IMR-90 (cell line): ENCODE results near the gene SIPA1L3. TPM values are rescaled to one million over a fixed set of nuclear protein-coding genes. Genes with fewer than 3 reads are reported as not detected.

Experiments
- ATAC-seq: fragments of 200-7000 bp; cut with Tn5 transposase; 2 replicates; pipeline ENCODE4 v1.9.1; 2020; ENCODE audit warnings: low read depth, mild to moderate bottlenecking, moderate library complexity
- BruUV-seq: library from RNA; stranded (reverse); fragments of 400-500 nt; replicated peaks from 2 replicates; lab custom pipeline; 2021; lab: Mats Ljungman, UMichigan
- CTCF ChIA-PET: fragments of 300-600 bp; formaldehyde crosslinking; extraction: SDS; loops from one replicate; lab custom pipeline; 2021; ENCODE audit warnings: antibody characterized with exemption; lab: Yijun Ruan, JAX
- POLR2A ChIA-PET: fragments of 300-600 bp; sonication (Branson Sonifier 250); formaldehyde crosslinking; loops from one replicate; lab custom pipeline; 2022; ENCODE audit warnings: antibody characterized with exemption; ENCODE audit not compliant: unreplicated experiment; lab: Charles Lee
- DNase-seq: peaks from one replicate; pipeline ENCODE4 v3.0.0; 2013
- H2AFZ ChIP-seq: replicated peaks from 2 replicates; pipeline ENCODE3; 2013; ENCODE audit warnings: low read length, mild to moderate bottlenecking; ENCODE audit not compliant: poor library complexity
- H2AK5ac ChIP-seq: 2 replicates; pipeline ENCODE4 v1.6.1; 2013; ENCODE audit warnings: low read depth, low read length, inconsistent platforms
- H2AK9ac ChIP-seq: replicated peaks from 2 replicates; pipeline ENCODE3; 2013; ENCODE audit warnings: mild to moderate bottlenecking, low read depth, low read length, moderate library complexity; ENCODE audit not compliant: poor library complexity
- H2BK120ac ChIP-seq: 2 replicates; pipeline ENCODE4 v1.6.1; 2013; ENCODE audit warnings: low read depth, low read length, inconsistent platforms
- H2BK15ac ChIP-seq: 3 replicates; pipeline ENCODE4 v1.6.1; 2013; ENCODE audit warnings: low read depth, low read length, inconsistent platforms
- H2BK20ac ChIP-seq: 2 replicates; pipeline ENCODE4 v1.6.1; 2013; ENCODE audit warnings: low read depth, mild to moderate bottlenecking, inconsistent platforms, low read length, moderate library complexity
- H2BK5ac ChIP-seq: 2 replicates; pipeline ENCODE4 v1.6.1; 2013; ENCODE audit warnings: mild to moderate bottlenecking, low read depth, low read length, inconsistent platforms; ENCODE audit not compliant: poor library complexity, severe bottlenecking
- H3K14ac ChIP-seq: replicated peaks from 2 replicates; pipeline ENCODE4 v1.6.1; 2013; ENCODE audit warnings: low read depth, low read length, inconsistent platforms
- H3K18ac ChIP-seq: 2 replicates; pipeline ENCODE4 v1.6.1; 2013; ENCODE audit warnings: low read depth, low read length, control low read depth
- H3K23ac ChIP-seq: 2 replicates; pipeline ENCODE4 v1.6.1; 2013; ENCODE audit warnings: low read depth, low read length, inconsistent platforms
- H3K27ac ChIP-seq: 2 replicates; pipeline ENCODE4 v1.5.1; 2013; ENCODE audit warnings: mild to moderate bottlenecking, control low read depth, low read length; ENCODE audit not compliant: insufficient read depth
- H3K27me3 ChIP-seq: 2 replicates; pipeline ENCODE4 v1.6.1; 2013; ENCODE audit warnings: low read length; ENCODE audit not compliant: control insufficient read depth, insufficient read depth
- H3K36me3 ChIP-seq: 2 replicates; pipeline ENCODE4 v1.6.1; 2013; ENCODE audit warnings: low read length, mixed read lengths; ENCODE audit not compliant: control insufficient read depth, insufficient read depth
- H3K4ac ChIP-seq: 2 replicates; pipeline ENCODE4 v1.6.1; 2013; ENCODE audit warnings: low read depth, low read length, inconsistent platforms
- H3K4me1 ChIP-seq: 2 replicates; pipeline ENCODE4 v1.6.1; 2013; ENCODE audit warnings: low read length, mixed read lengths; ENCODE audit not compliant: control insufficient read depth, insufficient read depth
- H3K4me2 ChIP-seq: 2 replicates; pipeline ENCODE4 v1.6.1; 2013; ENCODE audit warnings: low read depth, mild to moderate bottlenecking, control low read depth, low read length, moderate library complexity
- H3K4me3 ChIP-seq: 2 replicates; pipeline ENCODE4 v1.5.1; 2013; ENCODE audit warnings: low read depth, mild to moderate bottlenecking, control low read depth, low read length, moderate library complexity; ENCODE audit not compliant: insufficient read depth
- H3K56ac ChIP-seq: 2 replicates; pipeline ENCODE4 v1.6.1; 2013; ENCODE audit warnings: low read length, inconsistent platforms; ENCODE audit not compliant: insufficient read depth; ENCODE audit errors: extremely low read depth
- H3K79me1 ChIP-seq, 2 experiments: 2 replicates each; pipeline ENCODE4 v1.6.1; 2013; ENCODE audit warnings: low read length in 2 of 2, inconsistent platforms in 1 of 2, low read depth in 1 of 2
- H3K9ac ChIP-seq: 2 replicates; pipeline ENCODE4 v1.6.1; 2013; ENCODE audit warnings: low read depth, low read length, control low read depth
- H3K9me1 ChIP-seq: 2 replicates; pipeline ENCODE4 v1.6.1; 2013; ENCODE audit warnings: low read length, inconsistent platforms; ENCODE audit not compliant: insufficient read depth
- H3K9me3 ChIP-seq: 2 replicates; pipeline ENCODE4 v1.6.1; 2013; ENCODE audit warnings: low read length; ENCODE audit not compliant: control insufficient read depth, insufficient read depth
- H4K20me1 ChIP-seq: 2 replicates; pipeline ENCODE4 v1.6.1; 2013; ENCODE audit warnings: low read length, inconsistent platforms; ENCODE audit not compliant: insufficient read depth
- H4K5ac ChIP-seq: 2 replicates; pipeline ENCODE4 v1.6.1; 2013; ENCODE audit warnings: mild to moderate bottlenecking, low read depth, low read length, control low read depth
- H4K8ac ChIP-seq, 2 experiments: 2 replicates each; pipeline ENCODE4 v1.6.1; 2013; ENCODE audit warnings: low read depth in 2 of 2, low read length in 2 of 2, control low read depth in 1 of 2, inconsistent platforms in 1 of 2
- H4K91ac ChIP-seq: 2 replicates; pipeline ENCODE4 v1.6.1; 2013; ENCODE audit warnings: low read depth, low read length, inconsistent platforms; ENCODE audit not compliant: insufficient read depth
- MAZ ChIP-seq: IDR thresholded peaks from 2 replicates; pipeline ENCODE4 v1.6.1; 2012; ENCODE audit warnings: low read depth, mild to moderate bottlenecking, low read length, improper control_type of control experiment, moderate library complexity, borderline replicate concordance
- RFX5 ChIP-seq: IDR thresholded peaks from 2 replicates; pipeline ENCODE4 v1.8.0; 2012; ENCODE audit warnings: low read depth, mild to moderate bottlenecking, low read length, moderate library complexity
- WGBS, 2 experiments: methylation state at CpG; one replicate each; pipeline versions ENCODE4 v1.1.5 to v1.1.7; 2013; ENCODE audit warnings: missing lambda C conversion rate in 2 of 2; ENCODE audit not compliant: insufficient read length in 1 of 2; ENCODE audit errors: extremely low coverage in 2 of 2; 5-methylcytosine and 5-hydroxymethylcytosine counted together
- dilution Hi-C: fragments of 300-500 bp; cut with HindIII; formaldehyde crosslinking; loops from one replicate; pipeline ENCODE4 v1.14.3; 2018; ENCODE audit warnings: low sequenced_read_pairs; ENCODE audit not compliant: unreplicated experiment
- in situ Hi-C: fragments of 300-500 bp; cut with MboI; formaldehyde crosslinking; loops from 3 replicates; pipeline ENCODE4 v1.14.3; 2019; ENCODE audit warnings: low sequenced_read_pairs, inconsistent platforms, mixed read lengths
- intact Hi-C: fragments of 100-400 bp; cut with micrococcal nuclease; formaldehyde crosslinking; loops from 2 replicates; pipeline ENCODE4 v1.10.0; 2022
- polyA plus RNA-seq, 3 experiments: library from polyadenylated mRNA; depleted of rRNA; stranded (reverse); fragments of >200 nt; gene quantifications; 2 replicates each; pipeline ENCODE4 v1.2.3, GENCODE V29; 2012; ENCODE audit warnings: low replicate concordance in 1 of 3
- total RNA-seq: library from RNA; depleted of rRNA; stranded (reverse); fragments of >200 nt; gene quantifications from 2 replicates; pipeline ENCODE4 v1.2.3, GENCODE V29; 2012

SIPA1L3 gene
- total and polyA plus RNA-seq, 2 of the 4 experiments (the other 2 are of a cell fraction), result 4.1 to 9.4 TPM

GRCh38 chr19:37899453-37899852 is 7.6 kb upstream of the SIPA1L3 start:
- H3K79me1 ChIP-seq, result no peaks in the 10 kb centered on the region
- H2AFZ ChIP-seq, result no peak overlapping the region
- H4K20me1 ChIP-seq, result no peaks in the 10 kb centered on the region
- ATAC-seq (no peak), DNase-seq (no peak)
- no peak overlapping the region for H2BK120ac ChIP-seq
- no CpG with 5 or more reads among the region's 1 CpG for WGBS, 2 experiments
- BruUV-seq, result no TSS peak
- H2BK15ac ChIP-seq, result no peak overlapping the region
- H3K4me2 ChIP-seq, result no peak overlapping the region
- no peak overlapping the region for H3K14ac ChIP-seq
- TF ChIP-seq RFX5 (no peak), MAZ (no peak)
- H3K9ac ChIP-seq, result no peak overlapping the region
- peaks cover 4% of the 10 kb centered on the region; the same call in 1 of the 2 replicates for H3K27me3 ChIP-seq
- H3K27ac ChIP-seq, result no peak overlapping the region
- no peak overlapping the region for H3K56ac ChIP-seq
- ChIA-PET POLR2A (no interaction called here), CTCF (interaction anchor here (1.1 kb wide), 1 partner anchor 422 kb away, joined by 3 read pairs; no protein-coding TSS in a partner anchor)
- intact Hi-C loops (no loop called here), dilution Hi-C loops (no loop called here), in situ Hi-C loops (loop anchor here (10.0 kb wide), 1 partner anchor 435 kb away; the partner anchor contains the start of gene CATSPERG)
- H2AK5ac ChIP-seq, result no peak overlapping the region
- no peaks in the 10 kb centered on the region for H3K9me3 ChIP-seq
- H2BK20ac ChIP-seq, result no peak overlapping the region
- H4K5ac ChIP-seq, result no peak overlapping the region
- H3K4ac ChIP-seq, result no peak overlapping the region
- no peak overlapping the region for H2AK9ac ChIP-seq
- no peak overlapping the region for H2BK5ac ChIP-seq
- H4K8ac ChIP-seq, result no peak overlapping the region
- no peak overlapping the region for H3K18ac ChIP-seq
- H4K91ac ChIP-seq, result no peak overlapping the region
- H3K23ac ChIP-seq, result no peak overlapping the region
- no peaks in the 10 kb centered on the region for H3K36me3 ChIP-seq
- H3K4me1 ChIP-seq, result no peaks in the 10 kb centered on the region
- no peak overlapping the region for H3K4me3 ChIP-seq
- no peaks in the 10 kb centered on the region for H3K9me1 ChIP-seq
